HL-60 (cell line): ENCODE data around the gene CTNNA2.

Experiments
- DNase-seq, 2 experiments: peaks; one replicate each; pipeline ENCODE4 v3.0.0-alpha.2; 2010 to 2020; ENCODE audit warnings: low read depth in 1 of 2, low spot score in 1 of 2
- H3K27ac ChIP-seq: fragments of 250-450 bp; sonication (Bioruptor Pico); replicated peaks from 2 replicates; pipeline ENCODE4 v1.5.1; 2020; ENCODE audit warnings: mild to moderate bottlenecking, moderate library complexity
- H3K27me3 ChIP-seq: fragments of 250-450 bp; sonication (Bioruptor Pico); 2 replicates; pipeline ENCODE4 v1.5.1; 2021; ENCODE audit warnings: mild to moderate bottlenecking, moderate library complexity; ENCODE audit not compliant: insufficient read depth, poor library complexity, severe bottlenecking
- H3K4me3 ChIP-seq: replicated peaks from 2 replicates; pipeline ENCODE4 v1.5.1; 2011; ENCODE audit warnings: mild to moderate bottlenecking, control low read depth, low read length; ENCODE audit not compliant: insufficient read depth
- GABPA ChIP-seq: IDR thresholded peaks from 2 replicates; pipeline ENCODE4 v1.6.1; 2012; ENCODE audit warnings: low read depth
- POLR2AphosphoS5 ChIP-seq: IDR thresholded peaks from 2 replicates; pipeline ENCODE4 v1.6.1; 2012; ENCODE audit warnings: low read depth
- SPI1 ChIP-seq: IDR thresholded peaks from 2 replicates; pipeline ENCODE4 v1.6.1; 2012; ENCODE audit warnings: low read depth, mild to moderate bottlenecking, borderline replicate concordance
- TF ChIP-seq, protein P1 (sequence below): IDR thresholded peaks from 2 replicates; pipeline ENCODE4 v1.6.1; 2012; ENCODE audit warnings: low read depth; ENCODE audit not compliant: insufficient replicate concordance
- TF ChIP-seq, protein P2 (sequence below): IDR thresholded peaks from one replicate; pipeline ENCODE4 v1.5.1; 2011; ENCODE audit warnings: low read length, control low read depth, inconsistent platforms; ENCODE audit not compliant: insufficient read depth

CTNNA2 gene

DNA sequence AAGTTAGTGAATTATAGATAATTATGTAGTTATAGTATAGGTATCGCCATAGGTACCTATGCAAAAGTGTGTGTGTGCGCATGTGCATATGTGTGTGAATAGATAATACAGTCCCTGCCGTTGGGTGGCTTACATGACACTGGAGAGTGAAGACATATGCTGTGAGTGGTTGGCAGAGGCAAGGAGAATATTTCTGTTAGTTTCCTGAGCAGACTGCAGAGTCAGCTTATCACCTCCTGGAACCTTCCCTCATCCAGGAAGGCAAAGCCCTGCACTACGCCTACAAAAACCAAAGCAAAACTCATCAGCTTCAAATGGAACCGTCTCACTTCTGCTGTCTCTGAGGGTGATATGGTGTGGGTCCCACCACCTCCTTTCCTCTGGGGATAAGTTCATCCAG lies 609.8 kb downstream of the CTNNA2 start:
- Histone ChIP-seq H3K27ac (no peak overlapping the region), H3K27me3 (no peaks in the 10 kb centered on the region), H3K4me3 (no peak overlapping the region)
- no peak for TF ChIP-seq POLR2AphosphoS5
- TF ChIP-seq, protein P1, sequence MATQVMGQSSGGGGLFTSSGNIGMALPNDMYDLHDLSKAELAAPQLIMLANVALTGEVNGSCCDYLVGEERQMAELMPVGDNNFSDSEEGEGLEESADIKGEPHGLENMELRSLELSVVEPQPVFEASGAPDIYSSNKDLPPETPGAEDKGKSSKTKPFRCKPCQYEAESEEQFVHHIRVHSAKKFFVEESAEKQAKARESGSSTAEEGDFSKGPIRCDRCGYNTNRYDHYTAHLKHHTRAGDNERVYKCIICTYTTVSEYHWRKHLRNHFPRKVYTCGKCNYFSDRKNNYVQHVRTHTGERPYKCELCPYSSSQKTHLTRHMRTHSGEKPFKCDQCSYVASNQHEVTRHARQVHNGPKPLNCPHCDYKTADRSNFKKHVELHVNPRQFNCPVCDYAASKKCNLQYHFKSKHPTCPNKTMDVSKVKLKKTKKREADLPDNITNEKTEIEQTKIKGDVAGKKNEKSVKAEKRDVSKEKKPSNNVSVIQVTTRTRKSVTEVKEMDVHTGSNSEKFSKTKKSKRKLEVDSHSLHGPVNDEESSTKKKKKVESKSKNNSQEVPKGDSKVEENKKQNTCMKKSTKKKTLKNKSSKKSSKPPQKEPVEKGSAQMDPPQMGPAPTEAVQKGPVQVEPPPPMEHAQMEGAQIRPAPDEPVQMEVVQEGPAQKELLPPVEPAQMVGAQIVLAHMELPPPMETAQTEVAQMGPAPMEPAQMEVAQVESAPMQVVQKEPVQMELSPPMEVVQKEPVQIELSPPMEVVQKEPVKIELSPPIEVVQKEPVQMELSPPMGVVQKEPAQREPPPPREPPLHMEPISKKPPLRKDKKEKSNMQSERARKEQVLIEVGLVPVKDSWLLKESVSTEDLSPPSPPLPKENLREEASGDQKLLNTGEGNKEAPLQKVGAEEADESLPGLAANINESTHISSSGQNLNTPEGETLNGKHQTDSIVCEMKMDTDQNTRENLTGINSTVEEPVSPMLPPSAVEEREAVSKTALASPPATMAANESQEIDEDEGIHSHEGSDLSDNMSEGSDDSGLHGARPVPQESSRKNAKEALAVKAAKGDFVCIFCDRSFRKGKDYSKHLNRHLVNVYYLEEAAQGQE: no peak
- TF ChIP-seq SPI1: no peak
- no peak for TF ChIP-seq GABPA
- TF ChIP-seq, protein P2, sequence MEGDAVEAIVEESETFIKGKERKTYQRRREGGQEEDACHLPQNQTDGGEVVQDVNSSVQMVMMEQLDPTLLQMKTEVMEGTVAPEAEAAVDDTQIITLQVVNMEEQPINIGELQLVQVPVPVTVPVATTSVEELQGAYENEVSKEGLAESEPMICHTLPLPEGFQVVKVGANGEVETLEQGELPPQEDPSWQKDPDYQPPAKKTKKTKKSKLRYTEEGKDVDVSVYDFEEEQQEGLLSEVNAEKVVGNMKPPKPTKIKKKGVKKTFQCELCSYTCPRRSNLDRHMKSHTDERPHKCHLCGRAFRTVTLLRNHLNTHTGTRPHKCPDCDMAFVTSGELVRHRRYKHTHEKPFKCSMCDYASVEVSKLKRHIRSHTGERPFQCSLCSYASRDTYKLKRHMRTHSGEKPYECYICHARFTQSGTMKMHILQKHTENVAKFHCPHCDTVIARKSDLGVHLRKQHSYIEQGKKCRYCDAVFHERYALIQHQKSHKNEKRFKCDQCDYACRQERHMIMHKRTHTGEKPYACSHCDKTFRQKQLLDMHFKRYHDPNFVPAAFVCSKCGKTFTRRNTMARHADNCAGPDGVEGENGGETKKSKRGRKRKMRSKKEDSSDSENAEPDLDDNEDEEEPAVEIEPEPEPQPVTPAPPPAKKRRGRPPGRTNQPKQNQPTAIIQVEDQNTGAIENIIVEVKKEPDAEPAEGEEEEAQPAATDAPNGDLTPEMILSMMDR: no peak
- no peak for DNase-seq

DNA sequence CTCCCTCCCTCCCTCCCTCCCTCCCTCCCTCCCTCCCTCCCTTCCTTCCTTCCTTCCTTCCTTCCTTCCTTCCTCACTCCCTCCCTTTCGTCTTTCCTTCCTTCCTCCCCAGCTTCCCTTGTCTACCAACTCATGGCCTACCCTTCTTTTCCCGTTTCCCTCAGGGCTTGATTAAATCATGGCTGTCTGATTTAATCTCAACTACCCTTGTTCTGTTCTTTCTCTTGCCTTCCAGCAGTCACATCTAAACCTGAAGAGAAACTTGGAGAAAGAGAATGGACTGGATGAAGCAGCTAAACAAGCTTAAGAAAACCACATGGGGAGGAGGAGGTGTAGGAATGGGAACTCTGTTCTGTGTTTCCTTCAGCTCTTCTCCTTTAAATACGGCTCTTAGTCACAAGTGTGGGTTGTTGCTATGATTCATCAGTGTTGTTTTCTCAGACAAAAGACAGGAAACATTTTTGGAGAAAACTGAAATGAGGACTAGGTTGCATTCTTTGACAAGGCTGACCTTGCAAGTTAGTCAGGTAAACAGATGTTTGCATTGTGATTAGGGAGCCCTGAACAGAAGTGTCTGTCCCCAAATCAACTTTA lies 613.8 kb downstream of the CTNNA2 start:
- Histone ChIP-seq H3K4me3 (no peak overlapping the region), H3K27me3 (no peaks in the 10 kb centered on the region), H3K27ac (no peak overlapping the region)
- TF ChIP-seq POLR2AphosphoS5: no peak
- TF ChIP-seq, protein P1: no peak
- TF ChIP-seq, protein P2: no peak
- no peak for TF ChIP-seq SPI1
- TF ChIP-seq GABPA: no peak
- no peak for DNase-seq

DNA sequence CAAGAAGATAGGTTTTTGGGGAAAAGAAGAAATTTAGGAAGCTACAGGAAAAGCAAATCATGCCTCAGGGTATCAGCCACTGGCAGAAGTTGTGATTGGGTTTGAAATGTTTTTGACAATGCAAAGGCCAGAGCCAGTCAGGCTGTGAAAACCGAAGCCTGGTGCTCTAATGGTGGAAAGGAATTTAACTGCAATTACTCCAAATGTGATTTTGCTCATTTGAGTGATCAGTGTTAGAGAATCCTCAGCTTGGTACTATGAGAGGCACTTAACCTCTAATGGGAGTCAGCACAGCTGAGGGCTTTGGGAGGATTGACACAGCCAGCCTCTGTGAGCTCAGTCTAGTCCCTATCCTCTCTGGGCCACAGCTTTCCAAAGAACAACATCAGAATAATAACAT lies 615.2 kb downstream of the CTNNA2 start:
- no peak for DNase-seq
- Histone ChIP-seq H3K27ac (no peak overlapping the region), H3K27me3 (no peaks in the 10 kb centered on the region), H3K4me3 (no peak overlapping the region)
- TF ChIP-seq, protein P2: no peak
- TF ChIP-seq, protein P1: no peak
- no peak for TF ChIP-seq GABPA
- TF ChIP-seq SPI1: no peak
- no peak for TF ChIP-seq POLR2AphosphoS5
